Measurements from ENCODE around the gene CDC26. TPM values are rescaled to one million over a fixed set of nuclear protein-coding genes. Genes with fewer than 3 reads are reported as not detected.

CDC26 gene
- total and polyA plus RNA-seq, 7 donors = 33.8 to 74.5 (median 64.9) TPM

DNA sequence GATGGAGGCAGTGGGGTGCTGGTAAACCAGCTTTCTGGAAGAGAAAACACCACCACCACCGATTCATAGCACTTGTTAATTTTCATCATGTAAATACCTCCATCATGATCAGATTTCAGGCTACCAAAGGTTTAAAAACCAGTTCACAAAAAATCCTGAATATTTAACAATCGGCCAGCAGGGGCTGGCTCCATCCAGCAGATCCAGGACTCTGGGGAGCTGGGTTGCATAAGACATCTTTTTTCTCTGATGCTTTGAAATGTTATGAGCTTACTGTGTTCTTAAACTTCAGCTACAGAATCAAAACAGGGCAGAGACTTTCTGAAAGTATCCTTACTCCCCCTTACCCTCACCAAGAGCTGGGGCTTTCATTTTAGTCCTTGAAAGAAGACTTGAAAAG lies 42.4 kb upstream of the CDC26 start:
- WGBS, 2 donors = 75 to 78% methylated on average over 2 of the region's 2 CpGs
- H3K9me3 ChIP-seq = no peaks in the 10 kb centered on the region
- TF ChIP-seq POLR2A (IDR thresholded peaks at IDR 0.05) = no peak
- TF ChIP-seq, protein P1, sequence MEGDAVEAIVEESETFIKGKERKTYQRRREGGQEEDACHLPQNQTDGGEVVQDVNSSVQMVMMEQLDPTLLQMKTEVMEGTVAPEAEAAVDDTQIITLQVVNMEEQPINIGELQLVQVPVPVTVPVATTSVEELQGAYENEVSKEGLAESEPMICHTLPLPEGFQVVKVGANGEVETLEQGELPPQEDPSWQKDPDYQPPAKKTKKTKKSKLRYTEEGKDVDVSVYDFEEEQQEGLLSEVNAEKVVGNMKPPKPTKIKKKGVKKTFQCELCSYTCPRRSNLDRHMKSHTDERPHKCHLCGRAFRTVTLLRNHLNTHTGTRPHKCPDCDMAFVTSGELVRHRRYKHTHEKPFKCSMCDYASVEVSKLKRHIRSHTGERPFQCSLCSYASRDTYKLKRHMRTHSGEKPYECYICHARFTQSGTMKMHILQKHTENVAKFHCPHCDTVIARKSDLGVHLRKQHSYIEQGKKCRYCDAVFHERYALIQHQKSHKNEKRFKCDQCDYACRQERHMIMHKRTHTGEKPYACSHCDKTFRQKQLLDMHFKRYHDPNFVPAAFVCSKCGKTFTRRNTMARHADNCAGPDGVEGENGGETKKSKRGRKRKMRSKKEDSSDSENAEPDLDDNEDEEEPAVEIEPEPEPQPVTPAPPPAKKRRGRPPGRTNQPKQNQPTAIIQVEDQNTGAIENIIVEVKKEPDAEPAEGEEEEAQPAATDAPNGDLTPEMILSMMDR (IDR thresholded peaks at IDR 0.05) = no peak
- TF ChIP-seq POLR2AphosphoS5 (IDR thresholded peaks at IDR 0.05) = no peak
- TF ChIP-seq EP300 (IDR thresholded peaks at IDR 0.05) = no peak
- intact Hi-C loops (cut with DNase I) = no loop called here
- no peaks in the 10 kb centered on the region for H3K4me1 ChIP-seq
- no peaks in the 10 kb centered on the region for H3K27me3 ChIP-seq
- DNase-seq = no peak
- H3K36me3 ChIP-seq = peaks cover 0 to 51% (median 9%) of the 10 kb centered on the region in 4 donors
- no peak overlapping the region for H3K4me3 ChIP-seq
- H3K27ac ChIP-seq = no peak overlapping the region

DNA sequence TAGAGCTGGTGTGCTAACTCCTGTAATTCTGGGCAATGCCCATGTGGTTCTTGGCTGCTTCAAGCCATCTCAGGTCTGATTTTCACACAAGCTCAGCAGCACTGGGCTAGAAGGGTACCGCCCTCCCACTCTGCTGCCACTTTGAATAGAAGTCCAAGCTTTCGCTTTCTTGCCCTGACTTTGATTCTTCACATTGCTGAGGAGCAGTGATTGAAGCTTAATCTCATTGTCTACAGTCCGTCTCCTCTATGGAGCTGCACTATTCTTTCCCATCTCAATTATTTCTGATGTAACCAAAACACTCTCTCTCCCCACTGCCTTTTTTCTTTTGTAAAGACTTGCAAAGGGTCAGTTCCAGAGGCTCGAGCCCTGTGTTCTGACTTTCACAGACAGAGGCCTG lies 40.7 kb upstream of the CDC26 start:
- DNase-seq = no peak
- peaks cover 0 to 42% (median 7%) of the 10 kb centered on the region in 4 donors for H3K36me3 ChIP-seq
- no peaks in the 10 kb centered on the region for H3K9me3 ChIP-seq
- TF ChIP-seq EP300 (IDR thresholded peaks at IDR 0.05) (no peak), POLR2A (IDR thresholded peaks at IDR 0.05) (no peak), POLR2AphosphoS5 (IDR thresholded peaks at IDR 0.05) (no peak)
- TF ChIP-seq, protein P1 (IDR thresholded peaks at IDR 0.05) = no peak
- H3K27me3 ChIP-seq = no peaks in the 10 kb centered on the region
- H3K27ac ChIP-seq = no peak overlapping the region
- WGBS, 2 donors = 93 to 98% methylated on average over 4 of the region's 4 CpGs
- intact Hi-C loops (cut with DNase I) = no loop called here
- no peak overlapping the region for H3K4me3 ChIP-seq
- no peaks in the 10 kb centered on the region for H3K4me1 ChIP-seq

DNA sequence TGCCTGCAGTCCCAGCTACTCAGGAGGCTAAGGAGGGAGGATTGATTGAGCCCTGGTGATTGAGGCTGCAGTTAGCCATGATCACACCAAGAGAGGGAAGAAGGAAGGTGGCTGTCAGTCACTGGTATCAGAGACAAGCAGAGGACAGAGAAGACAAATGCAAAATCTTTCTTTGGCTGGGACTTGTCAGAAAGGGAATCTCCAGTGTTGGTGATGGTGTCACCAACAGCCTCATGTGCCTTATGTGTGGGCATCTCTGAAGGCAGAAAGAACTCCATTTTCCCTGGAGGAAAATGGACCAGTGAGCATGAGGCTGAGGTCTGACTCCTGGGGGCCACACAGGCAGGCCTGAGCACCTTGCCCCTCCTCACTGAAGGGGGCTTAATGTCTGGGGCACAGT lies 39.9 kb upstream of the CDC26 start:
- no peak for DNase-seq
- intact Hi-C loops (cut with DNase I) = no loop called here
- Histone ChIP-seq H3K9me3 (no peaks in the 10 kb centered on the region), H3K27ac (no peak overlapping the region), H3K36me3 (peaks cover 0 to 37% (median 6%) of the 10 kb centered on the region in 4 donors), H3K4me1 (peaks cover 0 to 2% (median under 1%) of the 10 kb centered on the region in 4 donors), H3K4me3 (no peak overlapping the region), H3K27me3 (no peaks in the 10 kb centered on the region)
- TF ChIP-seq, protein P1 (IDR thresholded peaks at IDR 0.05) = no peak
- TF ChIP-seq POLR2A (IDR thresholded peaks at IDR 0.05) (no peak), EP300 (IDR thresholded peaks at IDR 0.05) (no peak), POLR2AphosphoS5 (IDR thresholded peaks at IDR 0.05) (no peak)

DNA sequence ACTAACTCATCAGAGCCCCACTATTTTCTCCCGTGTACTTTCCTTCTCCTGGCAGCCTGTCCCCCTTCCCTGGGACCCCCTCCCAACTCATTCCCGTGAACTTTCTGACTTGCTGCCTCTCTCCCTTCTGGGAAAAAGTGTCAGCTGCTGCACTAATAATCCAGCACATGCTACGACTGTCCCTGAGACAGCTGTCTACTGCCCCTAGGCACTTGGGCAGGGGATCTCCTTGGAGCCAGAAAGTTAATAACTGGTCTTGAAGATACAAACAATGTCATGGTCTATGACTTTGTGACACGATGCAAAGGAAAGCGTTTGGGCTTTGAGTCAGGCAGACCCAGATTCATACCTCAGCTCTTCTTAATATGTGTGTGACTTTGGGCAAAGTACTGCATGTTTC lies 37.9 kb upstream of the CDC26 start:
- TF ChIP-seq, protein P1 (IDR thresholded peaks at IDR 0.05) = no peak
- TF ChIP-seq EP300 (IDR thresholded peaks at IDR 0.05) (no peak), POLR2AphosphoS5 (IDR thresholded peaks at IDR 0.05) (no peak), POLR2A (IDR thresholded peaks at IDR 0.05) (no peak)
- Histone ChIP-seq H3K36me3 (peaks cover 0 to 19% (median 0%) of the 10 kb centered on the region in 4 donors), H3K27ac (no peak overlapping the region), H3K9me3 (no peaks in the 10 kb centered on the region), H3K4me3 (no peak overlapping the region), H3K4me1 (peaks cover 0 to 6% (median 2%) of the 10 kb centered on the region in 4 donors), H3K27me3 (no peaks in the 10 kb centered on the region)
- 77 to 83% methylated on average over 5 of the region's 5 CpGs for WGBS, 2 donors
- no peak for DNase-seq
- intact Hi-C loops (cut with DNase I) = no loop called here

DNA sequence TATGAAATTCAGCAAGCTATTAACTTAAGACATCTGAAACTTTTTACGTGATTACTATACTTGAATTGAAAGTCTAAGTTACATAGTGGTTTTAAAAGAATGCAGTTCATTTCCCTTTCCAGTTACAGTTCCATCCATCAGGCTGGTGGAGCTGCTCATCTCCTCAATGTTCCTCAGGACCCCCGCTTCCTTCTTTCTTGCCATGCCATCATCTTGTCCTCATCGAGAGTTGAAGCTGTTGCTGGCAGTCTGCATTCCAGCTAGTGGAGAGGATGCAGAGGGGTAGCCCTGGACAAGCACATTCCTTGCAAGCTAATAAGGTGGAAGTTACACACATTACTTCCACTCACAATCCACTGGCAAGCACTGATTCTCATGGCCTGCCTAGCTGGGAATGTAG lies 36.6 kb upstream of the CDC26 start:
- Histone ChIP-seq H3K9me3 (no peaks in the 10 kb centered on the region), H3K27ac (no peak overlapping the region), H3K4me1 (peaks cover 0 to 6% (median 2%) of the 10 kb centered on the region in 4 donors), H3K36me3 (peaks cover 0 to 6% (median 0%) of the 10 kb centered on the region in 4 donors), H3K27me3 (no peaks in the 10 kb centered on the region), H3K4me3 (no peak overlapping the region)
- intact Hi-C loops (cut with DNase I) = loop anchor here (2.0 kb wide), 1 partner anchor 89 kb away; the partner anchor contains the start of gene ALAD
- TF ChIP-seq, protein P1 (IDR thresholded peaks at IDR 0.05) = no peak
- TF ChIP-seq POLR2AphosphoS5 (IDR thresholded peaks at IDR 0.05) = no peak
- no peak for TF ChIP-seq EP300 (IDR thresholded peaks at IDR 0.05)
- no peak for TF ChIP-seq POLR2A (IDR thresholded peaks at IDR 0.05)
- no peak for DNase-seq
- 90 to 92% methylated on average over 3 of the region's 3 CpGs for WGBS, 2 donors
